ENCODE results near the gene EXOC3L4.

DNA sequence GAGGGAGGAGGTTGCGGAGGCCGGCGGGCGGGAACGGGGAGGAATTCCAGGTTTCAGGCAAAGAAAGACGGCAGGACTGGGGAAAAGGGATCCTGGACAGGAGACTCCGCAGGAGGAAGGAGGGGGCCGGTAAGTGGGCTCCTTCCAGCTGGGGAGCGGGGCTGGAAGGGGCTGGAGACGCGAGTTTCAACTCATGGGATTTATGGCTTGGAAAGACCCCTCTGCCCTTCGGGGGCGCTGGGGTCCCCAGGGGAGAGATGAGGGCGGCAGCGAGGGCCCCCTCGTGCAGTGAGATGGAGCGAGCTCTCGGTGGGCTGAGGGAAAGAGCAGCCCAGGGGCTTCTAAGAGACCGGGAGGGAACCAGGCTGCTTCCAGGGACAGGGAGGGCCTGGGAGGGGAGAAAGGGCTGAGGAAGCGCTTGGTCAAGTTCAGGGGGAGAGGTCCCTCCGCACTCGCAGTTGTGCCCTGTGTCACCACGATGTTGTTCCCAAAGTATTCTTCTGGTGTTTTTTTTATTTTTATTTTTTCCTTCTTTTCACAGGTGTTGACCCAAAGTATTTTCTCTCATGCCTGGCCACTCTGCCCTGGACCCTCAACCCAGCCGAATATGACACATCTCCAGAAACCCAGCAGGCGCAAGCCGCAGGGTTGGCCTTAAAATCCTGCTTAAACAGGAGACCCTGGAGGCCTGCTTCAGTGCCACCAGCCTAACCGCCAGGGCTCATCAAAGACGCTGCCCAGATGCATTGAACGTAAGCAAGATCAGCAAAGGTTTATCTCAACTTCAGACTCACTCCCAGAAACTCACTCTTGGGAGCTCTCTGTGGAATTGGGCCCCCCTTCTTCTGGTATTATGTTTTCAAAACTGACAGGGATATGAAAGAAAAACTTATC lies 44.9 kb downstream of the EXOC3L4 start:
- no peak for TF ChIP-seq SPI1 (IDR thresholded peaks at IDR 0.05; ENCODE audit: low read depth, low read length)
- TF ChIP-seq TAF1 (IDR thresholded peaks at IDR 0.05; ENCODE audit: low read depth, low read length): no peak
- no peak for TF ChIP-seq POLR2A (IDR thresholded peaks at IDR 0.05; ENCODE audit: low read depth, low read length)
- no peak for TF ChIP-seq POLR2AphosphoS5 (IDR thresholded peaks at IDR 0.05; ENCODE audit: low read depth, low read length)
- TF ChIP-seq PAX5 (IDR thresholded peaks at IDR 0.05; ENCODE audit: insufficient read depth, low read length, severe bottlenecking): no peak
